ENCODE results near the gene ADCY2.

GRCh38 chr5:7492371-7492770 is 96.4 kb downstream of the ADCY2 start:
- TF ChIP-seq CTCF (IDR thresholded peaks at IDR 0.05) (no peak), POLR2A (IDR thresholded peaks at IDR 0.05) (no peak)

All from esophagus squamous epithelium (tissue), 4 donors.